Stimulated activated naive B cell treated with anti-CD40 and anti-IgM and Interleukin-4, amounts not matched to agents 10 μg/mL and 1 μg/mL and 100 μg/mL, for 72 hours (primary cell): ENCODE results near the gene MYZAP.

Source experiments
- ATAC-seq, 2 donors: fragments of 150-1000 bp; cut with Tn5 transposase; replicated peaks; 2 replicates each; pipeline ENCODE4 v1.10.0; 2021; ENCODE audit warnings: moderate library complexity in 1 of 2
- DNase-seq: peaks from one replicate; pipeline ENCODE4 v3.0.0; 2021
- H3K27ac Mint-ChIP-seq: one replicate; pipeline ENCODE4 v1.8.0; 2022; ENCODE audit warnings: mild to moderate bottlenecking, mixed read lengths
- H3K27me3 Mint-ChIP-seq, 2 donors: one replicate each; pipeline ENCODE4 v1.8.0; 2022; ENCODE audit warnings: mixed read lengths in 2 of 2
- H3K36me3 Mint-ChIP-seq, 2 donors: one replicate each; pipeline ENCODE4 v1.8.0; 2022; ENCODE audit warnings: mixed read lengths in 2 of 2, mild to moderate bottlenecking in 1 of 2
- H3K4me1 Mint-ChIP-seq, 2 donors: one replicate each; pipeline ENCODE4 v1.8.0; 2022; ENCODE audit warnings: mixed read lengths in 2 of 2, mild to moderate bottlenecking in 1 of 2
- H3K4me3 Mint-ChIP-seq, 2 donors: one replicate each; pipeline ENCODE4 v1.8.0; 2022; ENCODE audit warnings: mild to moderate bottlenecking in 2 of 2, mixed read lengths in 2 of 2, moderate library complexity in 1 of 2
- H3K9me3 Mint-ChIP-seq, 2 donors: one replicate each; pipeline ENCODE4 v1.8.0; 2022; ENCODE audit warnings: mixed read lengths in 2 of 2, mild to moderate bottlenecking in 1 of 2

MYZAP gene

DNA sequence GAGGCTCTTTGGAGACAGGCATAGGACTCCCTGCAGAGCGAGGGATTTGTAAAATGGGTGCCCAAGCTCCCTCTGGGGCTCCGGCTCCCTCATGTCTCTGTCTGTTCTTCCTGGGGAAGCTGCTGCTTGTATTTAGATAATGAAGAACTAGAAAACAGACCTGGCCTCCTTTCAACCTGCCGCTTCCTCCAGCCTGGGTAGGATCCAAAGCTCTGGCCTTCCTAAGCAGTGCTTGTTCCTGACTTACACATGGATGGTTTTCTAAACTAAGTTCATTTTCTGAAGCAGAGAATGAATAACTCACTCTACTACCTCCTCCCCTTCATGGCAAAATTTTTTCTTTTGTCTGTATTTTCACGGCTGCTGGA lies 36.9 kb upstream of the MYZAP start:
- peaks cover 0 to 9% of the 10 kb centered on the region in 2 donors for H3K27me3 Mint-ChIP-seq
- H3K4me3 Mint-ChIP-seq, result no peak overlapping the region
- DNase-seq, result no peak
- no peaks in the 10 kb centered on the region for H3K36me3 Mint-ChIP-seq
- H3K4me1 Mint-ChIP-seq, result peaks cover 2 to 4% of the 10 kb centered on the region in 2 donors
- no peaks in the 10 kb centered on the region for H3K9me3 Mint-ChIP-seq
- ATAC-seq, result no peak
- no peak overlapping the region for H3K27ac Mint-ChIP-seq

DNA sequence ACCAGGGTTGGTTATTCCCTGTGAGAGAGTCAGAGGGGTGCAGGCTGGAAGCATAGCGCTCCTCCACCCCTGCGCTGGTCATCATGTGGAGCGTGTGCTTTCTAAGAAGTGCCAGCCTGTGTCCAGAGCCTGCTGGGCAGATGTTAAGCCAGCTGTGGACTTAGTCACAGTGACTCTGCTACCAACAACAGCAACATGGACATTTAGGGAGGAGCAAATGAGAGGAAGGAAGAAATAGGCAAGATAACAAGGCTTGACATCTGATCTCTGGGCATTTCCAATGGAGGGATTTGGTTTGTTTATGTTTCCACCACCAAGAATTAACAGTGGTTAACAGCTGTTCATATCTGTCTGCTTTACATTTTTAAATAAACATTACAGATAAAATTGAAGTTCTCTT lies 36.4 kb upstream of the MYZAP start:
- ATAC-seq (no peak), DNase-seq (no peak)
- no peak overlapping the region for H3K4me3 Mint-ChIP-seq
- peaks cover 6 to 8% of the 10 kb centered on the region in 2 donors for H3K4me1 Mint-ChIP-seq
- H3K36me3 Mint-ChIP-seq, result no peaks in the 10 kb centered on the region
- no peak overlapping the region for H3K27ac Mint-ChIP-seq
- peaks cover 0 to 9% of the 10 kb centered on the region in 2 donors for H3K27me3 Mint-ChIP-seq
- no peaks in the 10 kb centered on the region for H3K9me3 Mint-ChIP-seq

DNA sequence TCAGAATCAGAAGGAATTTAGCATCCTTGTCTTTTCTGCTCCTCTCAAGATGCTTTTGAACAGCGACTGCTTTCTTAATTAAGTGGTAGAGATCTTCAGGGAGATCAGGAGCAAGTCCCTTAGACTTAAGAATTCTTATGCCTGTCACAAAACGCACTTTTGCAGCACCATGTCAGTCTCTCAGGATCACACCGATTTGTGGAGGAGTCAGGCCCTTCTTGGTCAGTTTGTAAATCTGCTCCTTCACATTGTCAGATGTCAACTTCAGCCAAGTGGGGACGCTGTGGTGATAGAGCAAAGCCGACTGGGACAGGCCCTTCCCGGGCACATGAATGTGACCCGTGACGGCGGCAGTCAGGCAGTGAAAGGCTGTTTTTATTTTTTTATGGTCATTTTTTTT lies 35.7 kb upstream of the MYZAP start:
- DNase-seq, result no peak

DNA sequence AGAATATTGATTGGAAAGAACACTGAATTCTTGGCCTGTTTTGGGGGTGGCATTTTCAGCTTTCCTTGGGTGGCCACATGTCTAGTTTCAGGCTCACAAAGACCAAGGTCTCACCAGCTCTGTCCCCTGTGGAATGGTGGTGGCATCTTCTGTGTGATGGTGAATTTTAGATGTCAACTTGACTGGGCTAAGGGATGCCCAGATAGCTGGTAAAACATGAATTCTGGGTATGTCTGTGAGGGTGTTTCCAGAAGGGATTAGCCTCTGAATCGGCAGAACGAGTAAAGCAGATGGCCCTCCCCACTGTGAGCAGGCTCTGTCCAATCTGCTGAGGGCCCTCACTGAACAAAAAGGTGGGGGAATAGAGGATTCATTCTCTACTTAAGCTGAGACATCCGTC lies 34.4 kb upstream of the MYZAP start:
- H3K27me3 Mint-ChIP-seq, result peaks cover 0 to 9% of the 10 kb centered on the region in 2 donors
- peaks cover 0 to 2% of the 10 kb centered on the region in 2 donors for H3K36me3 Mint-ChIP-seq
- ATAC-seq (no peak), DNase-seq (no peak)
- H3K4me1 Mint-ChIP-seq, result peaks cover 20 to 28% of the 10 kb centered on the region in 2 donors
- H3K4me3 Mint-ChIP-seq, result no peak overlapping the region
- peaks cover 2 to 4% of the 10 kb centered on the region in 2 donors for H3K9me3 Mint-ChIP-seq
- H3K27ac Mint-ChIP-seq, result no peak overlapping the region

More for the DNA sequence above, 35.7 kb upstream of the MYZAP start:
- Mint-ChIP-seq H3K9me3 (no peaks in the 10 kb centered on the region), H3K27ac (no peak overlapping the region), H3K36me3 (no peaks in the 10 kb centered on the region), H3K4me3 (no peak overlapping the region), H3K4me1 (peaks cover 12 to 16% of the 10 kb centered on the region in 2 donors), H3K27me3 (peaks cover 0 to 9% of the 10 kb centered on the region in 2 donors)
- ATAC-seq, result no peak

DNA sequence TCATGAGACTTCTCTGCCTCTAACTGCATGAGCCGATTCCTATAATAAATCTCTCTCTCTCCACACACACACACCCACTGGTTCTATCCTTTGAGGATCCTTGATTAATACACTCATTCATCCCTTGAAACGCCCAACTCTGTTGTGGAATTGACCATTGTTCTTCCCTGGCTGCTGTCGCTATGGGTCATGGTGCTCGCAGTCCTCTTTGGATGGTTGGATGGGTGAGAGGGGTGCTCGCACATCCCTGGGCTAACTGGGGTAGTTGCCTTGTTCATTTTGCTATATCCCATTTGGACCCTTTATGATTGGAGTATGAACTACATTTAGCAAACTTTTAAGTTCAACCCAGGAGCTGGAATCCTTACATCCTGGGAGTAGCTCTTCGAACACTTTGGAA lies 33.9 kb upstream of the MYZAP start:
- no peak overlapping the region for H3K27ac Mint-ChIP-seq
- no peak for DNase-seq
- H3K4me1 Mint-ChIP-seq, result peaks cover 26 to 34% of the 10 kb centered on the region in 2 donors
- H3K9me3 Mint-ChIP-seq, result peaks cover 2 to 7% of the 10 kb centered on the region in 2 donors
- peaks cover 0 to 2% of the 10 kb centered on the region in 2 donors for H3K36me3 Mint-ChIP-seq
- H3K4me3 Mint-ChIP-seq, result no peak overlapping the region
- ATAC-seq, result no peak
- H3K27me3 Mint-ChIP-seq, result peaks cover 0 to 9% of the 10 kb centered on the region in 2 donors

DNA sequence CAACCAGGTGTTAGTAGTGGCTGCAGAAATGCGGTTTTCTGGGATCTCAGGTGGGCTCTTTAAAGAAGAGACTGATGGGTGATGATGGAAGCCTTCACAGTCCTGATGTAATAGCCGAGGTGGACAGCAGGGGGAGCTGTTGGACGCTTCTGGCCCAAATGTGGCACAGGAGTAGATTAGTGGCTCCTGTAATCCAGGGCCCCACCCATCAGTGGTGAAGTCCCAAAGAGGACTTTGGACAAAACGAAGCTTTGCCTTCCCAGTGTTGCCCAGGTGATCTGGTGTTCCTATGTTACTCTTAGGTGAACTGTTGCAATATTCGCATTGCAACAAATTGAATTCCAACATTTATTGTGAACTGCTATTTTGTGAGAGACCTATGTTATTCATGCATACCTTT lies 31.8 kb upstream of the MYZAP start:
- ATAC-seq (peak in 1 of 2 donors; percentile 10), DNase-seq (peak; percentile 55)
- peaks cover 32 to 45% of the 10 kb centered on the region in 2 donors for H3K4me1 Mint-ChIP-seq
- peaks cover 0 to 9% of the 10 kb centered on the region in 2 donors for H3K27me3 Mint-ChIP-seq
- peaks cover 0 to 2% of the 10 kb centered on the region in 2 donors for H3K36me3 Mint-ChIP-seq
- no peak overlapping the region for H3K27ac Mint-ChIP-seq
- peaks cover 2 to 7% of the 10 kb centered on the region in 2 donors for H3K9me3 Mint-ChIP-seq
- H3K4me3 Mint-ChIP-seq, result no peak overlapping the region

DNA sequence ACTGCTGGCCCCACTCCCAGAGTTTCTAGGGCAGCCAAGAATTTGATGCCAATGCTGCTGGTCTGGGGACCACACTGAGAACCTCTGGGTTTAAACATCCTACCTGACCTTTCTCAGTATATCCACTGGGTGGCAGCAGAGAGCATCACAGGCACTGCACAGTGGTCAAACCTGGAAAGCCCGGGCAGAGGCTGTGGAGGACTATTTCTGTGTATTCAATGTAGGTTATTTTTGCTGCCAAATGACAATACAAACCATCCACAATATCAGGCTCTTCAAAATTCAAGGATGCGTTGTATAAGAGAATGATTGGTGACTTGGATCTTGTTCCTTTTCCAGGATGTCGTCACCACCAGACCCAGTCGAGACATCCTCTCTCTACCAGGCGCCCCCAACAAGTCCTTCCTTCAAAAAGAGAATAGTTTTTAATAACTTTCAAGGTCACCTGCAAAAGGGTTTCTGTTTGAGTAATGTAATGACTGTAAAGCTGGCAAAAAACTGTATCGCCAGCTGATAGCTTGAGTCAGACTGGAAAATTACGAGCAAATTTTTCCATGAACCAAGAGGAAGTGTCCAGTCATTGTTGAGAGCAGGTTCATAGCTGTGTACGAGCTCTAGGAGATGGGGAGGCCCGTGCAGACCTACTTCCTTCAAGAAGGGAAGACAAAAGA lies 30.5 kb upstream of the MYZAP start:
- H3K27ac Mint-ChIP-seq, result peak overlapping the region; percentile 89
- peak overlapping the region; percentile 39 to 58 for H3K4me3 Mint-ChIP-seq
- H3K27me3 Mint-ChIP-seq, result peaks cover 0 to 9% of the 10 kb centered on the region in 2 donors
- peaks cover 0 to 2% of the 10 kb centered on the region in 2 donors for H3K36me3 Mint-ChIP-seq
- peaks cover 2 to 7% of the 10 kb centered on the region in 2 donors for H3K9me3 Mint-ChIP-seq
- DNase-seq, result peak; percentile 75
- H3K4me1 Mint-ChIP-seq, result peaks cover 39 to 57% of the 10 kb centered on the region in 2 donors
- ATAC-seq, result peak; percentile 88 to 90

DNA sequence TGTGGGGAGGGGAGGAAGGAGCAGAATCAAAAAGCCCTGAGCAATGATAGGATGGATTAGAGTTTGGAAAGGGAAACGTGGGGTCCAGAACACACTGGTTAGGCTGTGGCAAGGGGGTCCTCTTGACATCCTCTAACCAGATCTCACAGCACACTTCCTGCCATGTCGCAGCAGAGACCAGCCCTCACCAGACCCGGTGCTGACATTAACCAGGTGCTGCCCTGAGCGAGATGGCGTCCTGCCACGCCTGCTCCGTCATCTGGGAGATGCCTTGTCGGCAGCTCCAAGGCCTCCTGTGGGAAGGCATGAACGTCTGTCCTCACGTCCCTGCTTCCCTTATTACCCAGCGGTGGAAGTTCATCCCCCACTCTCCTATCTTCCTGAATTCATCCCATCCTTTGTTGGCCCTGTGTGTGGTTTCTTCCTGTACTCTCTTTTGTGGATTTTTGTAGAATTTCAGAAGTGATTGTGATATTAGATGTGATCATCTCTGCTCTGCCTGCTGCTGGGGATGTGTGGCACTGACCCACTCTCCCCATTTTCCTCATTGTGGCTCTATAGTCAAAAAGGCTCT lies 29.4 kb upstream of the MYZAP start:
- Mint-ChIP-seq H3K9me3 (peaks cover 2 to 7% of the 10 kb centered on the region in 2 donors), H3K36me3 (peaks cover 0 to 2% of the 10 kb centered on the region in 2 donors), H3K27ac (peak overlapping the region; percentile 89), H3K4me3 (peak overlapping the region; percentile 26 to 58), H3K4me1 (peaks cover 40 to 65% of the 10 kb centered on the region in 2 donors), H3K27me3 (peaks cover 0 to 9% of the 10 kb centered on the region in 2 donors)
- ATAC-seq (no peak), DNase-seq (no peak)

DNA sequence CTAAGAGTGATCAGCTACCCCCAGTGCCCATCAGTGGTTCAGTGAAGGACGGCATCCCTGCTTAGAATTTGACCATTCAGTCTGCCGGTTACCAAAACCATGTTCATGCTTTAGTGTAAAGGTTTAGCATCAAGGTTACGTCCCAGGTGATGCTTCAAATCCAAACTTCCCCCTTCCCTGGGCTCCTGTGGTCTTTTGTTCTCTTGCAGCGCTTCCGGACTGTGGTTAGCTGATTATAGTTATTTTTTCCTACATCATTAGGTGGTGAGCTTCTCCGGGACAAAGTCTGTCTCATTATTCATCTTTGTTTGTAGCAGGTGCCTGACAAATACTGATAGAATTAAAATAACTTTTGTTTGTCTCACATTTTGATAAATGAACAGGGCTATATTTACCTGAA lies 28.3 kb upstream of the MYZAP start:
- H3K4me1 Mint-ChIP-seq, result peaks cover 44 to 75% of the 10 kb centered on the region in 2 donors
- peak overlapping the region; percentile 89 for H3K27ac Mint-ChIP-seq
- peaks cover 0 to 5% of the 10 kb centered on the region in 2 donors for H3K27me3 Mint-ChIP-seq
- peak overlapping the region in 1 of 2 donors; percentile 23 for H3K4me3 Mint-ChIP-seq
- DNase-seq (no peak), ATAC-seq (no peak)
- H3K9me3 Mint-ChIP-seq, result peaks cover 2 to 7% of the 10 kb centered on the region in 2 donors
- peaks cover 0 to 2% of the 10 kb centered on the region in 2 donors for H3K36me3 Mint-ChIP-seq

DNA sequence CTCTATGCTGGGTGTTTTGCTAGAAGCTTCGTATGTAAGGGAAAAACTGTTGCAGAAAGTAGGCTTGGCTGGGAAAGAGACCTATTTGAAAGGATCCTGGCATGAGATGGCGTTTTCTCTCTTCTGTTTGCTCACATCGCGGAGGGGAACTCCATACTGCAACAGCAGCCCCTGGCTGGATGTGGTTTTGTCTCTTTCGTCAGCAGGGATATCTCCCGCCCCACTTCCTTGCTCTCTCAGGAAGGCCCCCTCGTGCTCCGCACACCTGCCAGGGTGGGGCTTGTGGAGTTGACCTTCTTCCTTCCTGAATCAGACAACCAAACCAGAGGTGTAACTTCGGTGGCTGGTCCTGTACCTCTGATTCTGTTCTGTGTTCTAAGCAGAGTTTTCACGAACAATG lies 26.4 kb upstream of the MYZAP start:
- Mint-ChIP-seq H3K27ac (peak overlapping the region; percentile 80), H3K4me1 (peaks cover 45 to 85% of the 10 kb centered on the region in 2 donors), H3K9me3 (peaks cover 4 to 7% of the 10 kb centered on the region in 2 donors), H3K36me3 (peaks cover 2 to 3% of the 10 kb centered on the region in 2 donors), H3K27me3 (peaks cover 0 to 3% of the 10 kb centered on the region in 2 donors), H3K4me3 (peak overlapping the region; percentile 55 to 75)
- ATAC-seq (peak; percentile 29 to 35), DNase-seq (peak; percentile 49)

DNA sequence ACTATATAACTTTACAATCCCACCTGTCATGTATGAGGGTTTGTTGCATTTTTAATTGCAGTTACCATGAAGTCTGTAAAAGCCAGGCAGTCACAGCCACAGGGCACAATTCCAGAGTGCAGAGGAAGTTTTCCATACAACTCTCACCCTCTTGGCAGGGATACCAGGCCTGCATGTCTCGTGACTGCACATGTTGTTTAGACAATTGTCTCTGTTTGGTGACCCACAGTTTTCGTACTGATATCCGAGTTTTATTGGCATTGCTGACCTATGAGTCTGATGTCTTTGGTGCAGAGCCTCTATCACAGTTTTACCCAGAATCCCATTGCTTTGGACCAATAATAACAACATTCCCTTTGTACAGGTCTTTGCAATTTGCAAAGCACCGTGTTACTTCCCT lies 24.9 kb upstream of the MYZAP start:
- DNase-seq (no peak), ATAC-seq (no peak)
- H3K4me3 Mint-ChIP-seq, result no peak overlapping the region
- H3K36me3 Mint-ChIP-seq, result peaks cover 0 to 3% of the 10 kb centered on the region in 2 donors
- peaks cover 0 to 3% of the 10 kb centered on the region in 2 donors for H3K27me3 Mint-ChIP-seq
- H3K27ac Mint-ChIP-seq, result no peak overlapping the region
- H3K9me3 Mint-ChIP-seq, result peaks cover 3 to 4% of the 10 kb centered on the region in 2 donors
- peaks cover 36 to 75% of the 10 kb centered on the region in 2 donors for H3K4me1 Mint-ChIP-seq

DNA sequence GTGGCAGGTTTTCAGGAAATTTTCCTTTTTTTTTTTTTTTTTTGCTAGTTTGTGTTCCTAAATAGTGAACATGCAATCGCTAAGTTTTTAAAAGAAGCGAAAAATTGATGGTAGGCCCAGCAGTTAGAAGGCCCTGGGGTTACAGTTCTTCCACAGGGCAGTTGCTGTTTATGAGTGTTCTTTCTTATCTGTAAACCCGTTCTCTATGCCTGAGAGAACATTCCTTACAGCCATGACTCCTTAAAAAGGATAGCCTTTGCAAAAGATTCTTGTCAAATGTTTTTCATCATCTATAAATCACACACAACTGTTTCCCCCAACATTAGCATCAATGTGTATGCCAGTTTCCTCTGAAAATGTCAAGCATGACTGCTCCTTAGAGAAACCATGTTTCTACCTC lies 23.8 kb upstream of the MYZAP start:
- Mint-ChIP-seq H3K9me3 (peaks cover 0 to 4% of the 10 kb centered on the region in 2 donors), H3K4me1 (peaks cover 26 to 64% of the 10 kb centered on the region in 2 donors), H3K4me3 (peak overlapping the region; percentile 2 to 42), H3K27me3 (peaks cover 0 to 3% of the 10 kb centered on the region in 2 donors), H3K36me3 (peaks cover 0 to 3% of the 10 kb centered on the region in 2 donors), H3K27ac (peak overlapping the region; percentile 76)
- ATAC-seq (no peak), DNase-seq (no peak)

DNA sequence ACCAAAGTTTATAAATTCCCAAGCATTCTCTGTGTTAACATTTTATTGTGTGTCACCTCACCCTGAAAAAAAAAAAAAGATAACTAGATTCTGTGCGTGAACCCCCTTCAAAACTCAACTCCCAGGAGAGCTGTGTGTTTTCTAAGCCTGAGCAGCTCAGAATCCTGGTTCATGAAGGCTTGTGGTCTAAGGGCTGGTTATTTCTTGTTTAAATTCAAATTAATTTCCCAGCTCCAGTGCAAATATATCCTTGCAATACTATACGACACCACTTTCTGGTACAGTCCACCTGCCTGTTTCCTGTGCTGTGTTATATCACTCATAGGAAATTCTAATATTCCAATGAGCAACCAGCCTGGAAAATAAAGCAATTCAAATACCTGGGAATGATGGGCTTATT lies 23.4 kb upstream of the MYZAP start:
- peak overlapping the region; percentile 2 to 42 for H3K4me3 Mint-ChIP-seq
- H3K27me3 Mint-ChIP-seq, result peaks cover 0 to 3% of the 10 kb centered on the region in 2 donors
- peak overlapping the region; percentile 76 for H3K27ac Mint-ChIP-seq
- peak in 1 of 2 donors; percentile 29 for ATAC-seq
- H3K9me3 Mint-ChIP-seq, result peaks cover 0 to 4% of the 10 kb centered on the region in 2 donors
- H3K4me1 Mint-ChIP-seq, result peaks cover 24 to 60% of the 10 kb centered on the region in 2 donors
- no peak for DNase-seq
- H3K36me3 Mint-ChIP-seq, result peaks cover 0 to 3% of the 10 kb centered on the region in 2 donors

DNA sequence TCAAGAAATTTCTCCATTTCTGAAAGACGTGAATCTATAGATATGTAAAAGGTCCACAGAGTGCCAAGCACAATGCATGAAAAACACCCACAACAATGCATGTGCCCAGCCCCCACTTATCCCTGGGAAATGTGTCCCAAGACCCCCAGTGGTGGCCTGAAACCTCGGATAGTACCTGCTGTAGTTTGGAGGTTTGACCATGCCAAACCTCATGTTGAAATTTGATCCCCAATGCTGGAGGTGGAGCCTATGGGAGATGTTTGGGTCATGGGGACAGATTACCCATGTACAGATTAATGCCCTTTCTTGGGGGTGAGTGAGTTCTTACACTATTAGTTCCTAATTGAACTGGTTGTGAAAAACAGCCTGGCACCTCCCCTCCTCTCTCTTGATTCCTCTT lies 21.4 kb upstream of the MYZAP start:
- H3K27ac Mint-ChIP-seq, result no peak overlapping the region
- peaks cover 0 to 3% of the 10 kb centered on the region in 2 donors for H3K36me3 Mint-ChIP-seq
- H3K27me3 Mint-ChIP-seq, result peaks cover 0 to 3% of the 10 kb centered on the region in 2 donors
- H3K9me3 Mint-ChIP-seq, result peaks cover 0 to 4% of the 10 kb centered on the region in 2 donors
- DNase-seq, result no peak
- peaks cover 19 to 50% of the 10 kb centered on the region in 2 donors for H3K4me1 Mint-ChIP-seq
- H3K4me3 Mint-ChIP-seq, result no peak overlapping the region
- ATAC-seq, result peak in 1 of 2 donors; percentile 33

DNA sequence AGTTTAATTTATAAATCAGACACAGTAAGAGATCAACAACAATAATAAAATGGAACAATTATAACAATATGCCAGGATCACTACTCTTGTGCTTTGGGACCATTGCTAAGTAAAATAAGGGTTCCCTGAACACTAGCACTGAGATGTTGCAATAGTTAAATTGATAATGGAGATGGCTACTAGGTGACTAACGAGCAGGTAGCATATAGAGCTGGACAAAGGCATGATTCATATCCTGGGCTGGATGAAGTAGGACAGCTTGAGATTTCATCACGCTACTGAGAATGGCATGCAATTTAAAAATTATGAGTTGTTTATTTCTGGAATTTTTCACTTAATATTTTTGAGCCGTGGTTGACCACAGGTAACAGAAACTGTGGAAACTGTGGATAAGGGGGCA lies 20.7 kb upstream of the MYZAP start:
- H3K27me3 Mint-ChIP-seq, result peaks cover 0 to 3% of the 10 kb centered on the region in 2 donors
- no peak for ATAC-seq
- H3K27ac Mint-ChIP-seq, result no peak overlapping the region

More for the DNA sequence above, 20.7 kb upstream of the MYZAP start:
- Mint-ChIP-seq H3K4me3 (no peak overlapping the region), H3K36me3 (peaks cover 0 to 3% of the 10 kb centered on the region in 2 donors), H3K9me3 (peaks cover 0 to 4% of the 10 kb centered on the region in 2 donors), H3K4me1 (peaks cover 14 to 43% of the 10 kb centered on the region in 2 donors)
- no peak for DNase-seq
